Motor neuron (in vitro differentiated cells): ENCODE results near the gene TPM1. TPM values are rescaled to one million over a fixed set of nuclear protein-coding genes. Genes with fewer than 3 reads are reported as not detected.
A peak's percentile ranks its signal among the peaks of the same experiment; 100 is the strongest.

Source experiments
- ATAC-seq, 8 experiments: fragments of 200-7000 bp; cut with Tn5 transposase; replicated peaks in 6 of 8; 2 replicates each; pipeline ENCODE4 v1.8.0; 2021; ENCODE audit warnings: mild to moderate bottlenecking in 8 of 8, moderate library complexity in 8 of 8
- H3K27ac ChIP-seq, 2 donors: fragments of 250-450 bp; sonication (Bioruptor Pico); 2 replicates each; pipeline ENCODE4 v1.9.0; 2021; ENCODE audit warnings: antibody characterized with exemption in 2 of 2, mild to moderate bottlenecking in 2 of 2, moderate library complexity in 1 of 2
- H3K4me1 ChIP-seq, 2 donors: fragments of 250-450 bp; sonication (Bioruptor Pico); replicated peaks in 1 of 2; 2 replicates each; pipeline ENCODE4 v1.6.1; 2021; ENCODE audit warnings: antibody characterized with exemption in 2 of 2, mild to moderate bottlenecking in 2 of 2, moderate library complexity in 1 of 2
- H3K4me3 ChIP-seq, 5 donors: fragments of 250-450 bp; sonication (Bioruptor Pico); 2 replicates each; pipeline ENCODE4 v1.9.0; 2021; ENCODE audit warnings: antibody characterized with exemption in 5 of 5, mild to moderate bottlenecking in 5 of 5, moderate library complexity in 4 of 5
- WGBS, 10 experiments: fragments of 450-650 bp; shearing (Covaris generic); methylation state at CpG; one replicate each; pipeline ENCODE4 v1.0.0; 2022; 5-methylcytosine and 5-hydroxymethylcytosine counted together
- in situ Hi-C, 9 experiments: fragments of 400-800 bp; cut with MboI; loops; one replicate each; pipeline ENCODE4 v1.15.0; 2021; ENCODE audit warnings: low sequenced_read_pairs in 9 of 9, low pct_unique_long_range_greater_than_20kb in 2 of 9; ENCODE audit not compliant: unreplicated experiment in 9 of 9
- total RNA-seq, 8 experiments: library from RNA; unstranded; fragments of 300-600 nt; gene quantifications; 2 replicates each; pipeline versions ENCODE4 v1.2.3 to v1.2.4, GENCODE V29; 2022

Gene TPM1
- total RNA-seq, 8 experiments from 2014 or later: 34.3 to 1,055 (median 81.7) TPM

DNA sequence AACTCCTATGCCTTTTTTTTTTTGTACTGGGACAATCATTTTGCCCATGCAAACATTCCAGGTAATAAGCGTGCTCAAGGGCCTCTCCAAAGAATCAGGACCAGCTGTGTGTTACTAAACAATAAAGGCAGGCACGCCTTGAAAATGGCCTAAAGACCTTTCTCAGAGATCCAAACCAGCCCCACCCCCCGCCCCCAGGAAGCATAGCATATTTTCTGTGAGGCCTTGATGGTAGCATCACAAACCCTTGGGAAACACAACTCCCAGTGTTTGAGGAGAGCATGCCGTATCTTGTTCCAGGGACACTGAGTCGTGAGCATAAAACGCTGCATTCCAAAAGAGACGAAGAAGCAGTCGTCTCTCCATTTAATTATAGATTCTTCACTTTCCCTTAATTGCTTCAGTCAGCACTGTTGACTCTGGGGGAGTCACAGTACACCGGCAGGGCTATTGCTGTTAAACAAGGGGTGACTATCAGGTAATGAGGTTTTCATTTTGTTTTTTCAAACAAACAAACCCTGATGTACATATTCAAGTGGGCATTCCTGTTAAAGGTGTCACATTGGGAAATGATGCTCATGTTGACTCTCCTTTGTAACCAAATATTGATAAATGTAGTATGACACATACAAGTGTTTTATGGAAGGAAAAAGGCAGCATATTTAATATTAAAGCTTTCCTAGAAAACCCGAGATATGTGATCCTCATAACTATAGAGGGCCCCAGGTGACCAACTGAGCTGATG lies 4.4 kb upstream of the TPM1 start:
- in situ Hi-C loops: loop anchor here in 1 of 9 experiments (25.0 kb wide), 1 partner anchor 251 kb away; no protein-coding TSS in a partner anchor
- WGBS, 10 experiments: 40 to 100% (median 71%) methylated on average over 1 to 9 of the region's 10 CpGs; no CpG with 5 or more reads in 1 of the 10 experiments
- no peak overlapping the region for H3K27ac ChIP-seq
- H3K4me3 ChIP-seq: no peak overlapping the region
- H3K4me1 ChIP-seq: peaks cover 6 to 7% of the 10 kb centered on the region in 2 donors
- no peak for ATAC-seq

DNA sequence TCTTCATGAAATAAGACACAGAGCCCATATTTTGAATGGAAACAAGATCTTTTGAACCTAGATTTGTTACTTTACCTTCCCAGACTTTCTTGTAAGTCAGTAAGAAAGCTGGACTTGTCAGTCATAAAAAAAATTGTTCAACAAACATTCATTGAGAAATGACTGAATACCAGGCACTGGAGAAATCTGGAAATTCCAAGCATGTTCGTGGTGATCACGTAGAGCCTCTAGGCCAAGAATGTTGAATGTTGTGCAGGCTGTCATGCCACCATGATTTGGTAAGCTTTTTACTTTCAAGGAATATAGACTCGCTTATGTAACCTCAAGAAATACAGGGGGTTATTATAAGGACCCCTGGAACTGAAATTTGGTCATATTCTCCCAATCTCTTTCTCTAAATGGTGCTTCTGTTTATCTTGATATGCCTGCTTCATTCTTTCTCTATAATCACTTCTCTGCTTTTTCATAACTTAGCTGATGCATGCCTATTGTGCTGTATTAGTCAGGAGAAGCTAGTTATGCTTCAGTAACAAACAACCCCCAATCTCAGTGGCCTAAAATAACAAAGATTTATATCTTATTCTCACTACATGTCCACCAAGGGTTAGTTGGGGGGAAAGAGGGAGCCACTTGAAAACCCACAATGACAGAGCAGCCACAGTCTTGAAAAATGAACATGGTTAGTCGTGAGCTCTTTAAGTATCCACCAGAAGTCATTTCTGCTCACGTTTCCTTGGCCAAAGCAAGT lies 3.4 kb upstream of the TPM1 start:
- 43 to 100% (median 93%) methylated on average over 2 to 4 of the region's 5 CpGs; no CpG with 5 or more reads in 1 of the 10 experiments for WGBS, 10 experiments
- Histone ChIP-seq H3K27ac (no peak overlapping the region), H3K4me1 (peaks cover 9 to 10% of the 10 kb centered on the region in 2 donors), H3K4me3 (no peak overlapping the region)
- ATAC-seq: no peak
- in situ Hi-C loops: loop anchor here in 1 of 9 experiments (25.0 kb wide), 1 partner anchor 252 kb away; no protein-coding TSS in a partner anchor

DNA sequence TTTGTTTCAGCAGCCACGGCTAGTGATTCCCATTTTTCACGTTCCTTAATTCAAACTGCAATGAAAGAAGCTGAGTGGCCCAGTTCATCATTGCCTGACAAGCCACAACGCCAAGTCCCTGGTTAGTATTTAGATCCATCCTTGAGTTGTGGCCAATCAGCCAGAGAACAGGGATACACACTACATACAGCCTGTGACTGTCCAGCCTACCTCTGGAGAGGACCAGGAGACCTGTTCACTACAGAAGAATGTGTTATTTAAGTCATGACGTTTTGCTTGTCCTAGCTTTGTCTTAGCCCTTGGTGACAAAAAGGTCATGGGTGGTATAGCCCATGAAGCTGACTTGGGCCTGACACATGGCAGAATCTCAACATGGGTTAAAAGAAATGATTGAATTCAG lies 2.7 kb upstream of the TPM1 start:
- H3K27ac ChIP-seq: no peak overlapping the region
- WGBS, 10 experiments: 60 to 100% (median 90%) methylated on average over 1 to 4 of the region's 4 CpGs; no CpG with 5 or more reads in 4 of the 10 experiments
- in situ Hi-C loops: loop anchor here in 1 of 9 experiments (25.0 kb wide), 1 partner anchor 253 kb away; no protein-coding TSS in a partner anchor
- no peak for ATAC-seq
- H3K4me1 ChIP-seq: peaks cover 10 to 16% of the 10 kb centered on the region in 2 donors
- H3K4me3 ChIP-seq: no peak overlapping the region

DNA sequence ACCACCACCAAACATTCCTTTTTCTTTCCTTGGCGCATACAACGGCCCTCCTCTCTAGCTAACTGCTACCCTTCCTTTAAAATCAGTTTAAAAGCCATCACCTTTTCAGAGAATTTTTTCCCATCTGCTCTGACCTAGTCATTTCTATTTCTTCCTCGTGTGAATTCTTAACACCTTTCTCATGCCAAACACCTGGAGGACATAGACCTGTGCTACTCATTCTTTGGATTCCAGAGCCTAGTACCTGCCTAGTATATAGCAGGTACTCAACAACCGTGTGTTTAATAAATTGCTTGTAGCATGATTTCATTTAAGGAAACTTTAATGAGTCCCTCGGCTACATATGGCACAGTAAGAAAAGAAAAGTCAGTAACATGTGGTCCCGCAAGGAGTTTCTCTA lies 2.0 kb upstream of the TPM1 start:
- H3K4me1 ChIP-seq: peaks cover 10 to 18% of the 10 kb centered on the region in 2 donors
- no peak overlapping the region for H3K27ac ChIP-seq
- H3K4me3 ChIP-seq: no peak overlapping the region
- WGBS, 10 experiments: 80 to 100% (median 91%) methylated on average over 1 to 6 of the region's 6 CpGs
- no peak for ATAC-seq
- in situ Hi-C loops: loop anchor here in 1 of 9 experiments (25.0 kb wide), 1 partner anchor 253 kb away; no protein-coding TSS in a partner anchor

DNA sequence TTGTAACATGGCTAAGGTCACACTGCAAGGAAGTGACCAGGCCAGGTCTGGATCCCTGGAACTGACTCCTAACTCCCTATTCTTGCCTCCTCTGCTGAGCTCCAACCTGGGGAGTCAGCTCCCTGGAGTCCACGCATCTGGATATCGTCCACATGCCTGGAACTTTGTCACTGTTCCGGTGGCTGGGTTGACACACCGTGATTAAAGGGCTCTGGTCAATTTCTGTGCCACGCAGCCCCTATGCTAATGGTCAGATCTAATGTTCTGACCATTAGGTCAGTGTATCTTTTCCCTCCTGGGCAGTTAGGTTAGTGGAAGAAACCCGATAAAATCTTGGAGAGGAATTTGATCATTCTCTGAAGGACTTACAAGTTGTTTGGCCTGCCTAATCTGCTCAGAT lies 1.6 kb upstream of the TPM1 start:
- in situ Hi-C loops: loop anchor here in 1 of 9 experiments (25.0 kb wide), 1 partner anchor 254 kb away; no protein-coding TSS in a partner anchor
- H3K4me1 ChIP-seq: peaks cover 10 to 18% of the 10 kb centered on the region in 2 donors
- no peak overlapping the region for H3K4me3 ChIP-seq
- 17 to 100% (median 76%) methylated on average over 1 to 6 of the region's 6 CpGs; no CpG with 5 or more reads in 4 of the 10 experiments for WGBS, 10 experiments
- no peak for ATAC-seq
- H3K27ac ChIP-seq: no peak overlapping the region

DNA sequence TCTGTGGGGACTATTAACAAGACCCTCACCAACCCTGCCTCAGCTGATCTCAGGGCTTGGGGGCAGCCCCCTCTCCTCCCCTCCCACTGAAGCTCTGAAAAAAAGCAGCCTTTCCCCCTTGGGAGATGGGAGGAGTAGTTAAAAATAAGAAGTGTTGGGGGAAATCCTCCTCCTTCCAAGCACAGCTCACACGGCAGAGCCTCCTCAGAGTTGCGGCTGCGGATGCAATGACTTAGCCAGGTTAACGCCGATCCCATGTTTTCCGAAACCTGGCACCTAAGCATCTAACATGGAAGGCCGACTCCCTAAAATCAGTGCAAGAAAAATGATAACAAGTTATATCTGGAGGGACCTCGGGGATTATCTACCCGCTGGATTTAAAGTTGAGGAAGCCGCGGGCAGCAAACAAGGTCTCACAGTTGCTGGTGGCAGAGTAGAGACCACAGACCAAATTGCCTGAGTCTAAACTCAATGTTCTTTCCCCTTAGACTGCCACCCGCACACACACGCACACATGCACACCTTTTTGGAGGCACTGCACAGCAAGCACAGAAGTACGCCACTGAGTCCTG lies 1.1 kb upstream of the TPM1 start:
- H3K27ac ChIP-seq: no peak overlapping the region

DNA sequence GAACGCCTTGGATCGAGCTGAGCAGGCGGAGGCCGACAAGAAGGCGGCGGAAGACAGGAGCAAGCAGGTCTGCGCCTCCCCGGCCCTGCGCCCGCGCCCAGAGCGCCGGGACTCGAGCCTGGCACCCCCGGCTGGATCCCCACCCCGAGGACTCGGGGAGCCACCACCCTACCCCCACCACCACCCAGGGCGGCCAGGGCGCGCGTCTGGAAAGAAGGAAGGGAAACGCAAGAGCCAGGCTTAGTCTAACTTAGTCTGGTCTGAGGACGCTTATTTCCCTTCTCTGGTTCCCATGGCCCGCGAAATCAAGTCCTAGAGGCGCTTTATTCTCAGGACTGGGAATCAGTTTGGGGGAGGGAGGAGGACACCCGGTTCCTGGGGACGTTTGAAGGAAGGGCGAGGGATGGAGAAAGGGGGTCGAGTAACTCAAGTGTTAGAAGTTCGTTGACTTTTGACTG lies 359 bp downstream of the TPM1 start:
- H3K4me3 ChIP-seq: peak overlapping the region; percentile 50 to 87 (median 64)
- in situ Hi-C loops: loop anchor here in 1 of 9 experiments (25.0 kb wide), 1 partner anchor 256 kb away; no protein-coding TSS in a partner anchor
- whole genome bisulfite sequencing, 10 experiments: 0 to 8% (median 3%) methylated on average over 1 to 9 of the region's 31 CpGs; no CpG with 5 or more reads in 7 of the 10 experiments
- ATAC-seq: peak in 6 of 8 experiments; percentile 3 to 20 (median 16)
- H3K27ac ChIP-seq: peak overlapping the region in 1 of 2 donors; percentile 8
- H3K4me1 ChIP-seq: peaks cover 10 to 23% of the 10 kb centered on the region in 2 donors

More for the DNA sequence above, 1.1 kb upstream of the TPM1 start:
- peaks cover 10 to 18% of the 10 kb centered on the region in 2 donors for H3K4me1 ChIP-seq
- no peak for ATAC-seq
- in situ Hi-C loops: loop anchor here in 1 of 9 experiments (25.0 kb wide), 1 partner anchor 254 kb away; no protein-coding TSS in a partner anchor
- WGBS, 10 experiments: 27 to 98% (median 48%) methylated on average over 3 to 10 of the region's 14 CpGs; no CpG with 5 or more reads in 3 of the 10 experiments
- H3K4me3 ChIP-seq: peak overlapping the region; percentile 50 to 87 (median 64)

DNA sequence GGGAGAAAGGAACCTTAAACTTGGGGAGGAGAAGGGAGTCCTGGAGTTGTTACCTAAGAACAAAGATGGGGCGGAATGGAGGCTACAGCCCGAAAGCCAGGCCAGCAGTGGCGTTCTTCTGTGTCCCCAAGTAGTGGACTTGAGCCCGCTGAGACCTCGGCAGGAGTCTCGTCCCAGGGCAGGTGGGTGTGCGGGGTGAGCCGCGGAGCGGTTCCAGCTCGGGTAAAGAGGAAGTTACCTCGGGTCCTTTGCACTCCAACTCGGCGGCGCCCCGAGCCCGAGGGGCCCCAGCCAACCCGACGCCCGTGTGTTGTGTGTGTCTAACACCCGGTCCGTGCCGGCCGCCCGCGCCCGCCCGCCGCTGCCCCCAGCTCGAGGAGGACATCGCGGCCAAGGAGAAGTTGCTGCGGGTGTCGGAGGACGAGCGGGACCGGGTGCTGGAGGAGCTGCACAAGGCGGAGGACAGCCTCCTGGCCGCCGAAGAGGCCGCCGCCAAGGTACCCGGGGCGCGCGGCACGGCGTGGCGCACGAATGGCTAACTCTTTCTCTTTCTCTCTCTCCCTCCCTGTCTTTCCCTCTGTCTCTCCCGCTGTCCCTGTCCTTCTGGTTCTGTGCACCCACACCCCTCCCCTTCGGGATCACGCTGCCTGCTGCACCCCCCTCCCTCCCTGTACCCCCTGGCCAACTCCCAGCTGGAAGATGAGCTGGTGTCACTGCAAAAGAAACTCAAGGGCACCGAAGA lies 959 bp downstream of the TPM1 start:
- WGBS, 10 experiments: 0 to 5% (median 0%) methylated on average over 1 to 5 of the region's 54 CpGs; no CpG with 5 or more reads in 5 of the 10 experiments
- no peak for ATAC-seq
- in situ Hi-C loops: loop anchor here in 1 of 9 experiments (25.0 kb wide), 1 partner anchor 256 kb away; no protein-coding TSS in a partner anchor
- H3K4me3 ChIP-seq: peak overlapping the region; percentile 50 to 87 (median 64)
- peaks cover 10 to 23% of the 10 kb centered on the region in 2 donors for H3K4me1 ChIP-seq
- H3K27ac ChIP-seq: no peak overlapping the region

DNA sequence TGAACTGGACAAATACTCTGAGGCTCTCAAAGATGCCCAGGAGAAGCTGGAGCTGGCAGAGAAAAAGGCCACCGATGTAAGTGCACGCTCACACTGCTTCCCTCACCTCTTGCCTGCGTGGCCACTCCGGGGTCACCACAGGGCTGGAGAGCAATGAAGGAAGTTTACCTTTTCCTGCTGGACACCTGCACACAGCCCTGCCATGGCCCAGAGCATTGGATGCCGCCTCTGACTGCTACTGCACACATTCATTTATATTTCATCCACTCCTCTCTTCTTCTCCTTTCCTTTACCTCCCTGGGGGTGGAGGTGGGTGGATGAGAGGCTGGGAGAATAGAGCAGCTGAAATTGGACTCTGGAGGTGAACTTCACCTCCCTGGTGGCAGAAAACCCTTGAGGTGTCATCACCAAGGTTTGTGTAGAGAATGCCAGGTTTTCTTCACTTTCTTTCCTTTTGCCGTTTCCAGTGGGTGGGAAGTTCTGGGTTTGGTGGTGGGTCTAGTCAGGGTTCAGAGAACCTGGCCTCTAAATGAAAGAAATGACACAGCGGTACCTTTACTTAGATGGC lies 1.6 kb downstream of the TPM1 start:
- peak overlapping the region; percentile 50 to 87 (median 64) for H3K4me3 ChIP-seq
- ATAC-seq: no peak
- in situ Hi-C loops: loop anchor here in 1 of 9 experiments (25.0 kb wide), 1 partner anchor 257 kb away; no protein-coding TSS in a partner anchor
- no peak overlapping the region for H3K27ac ChIP-seq
- H3K4me1 ChIP-seq: peaks cover 10 to 23% of the 10 kb centered on the region in 2 donors
- 24 to 100% (median 53%) methylated on average over 1 to 3 of the region's 7 CpGs; no CpG with 5 or more reads in 4 of the 10 experiments for WGBS, 10 experiments

DNA sequence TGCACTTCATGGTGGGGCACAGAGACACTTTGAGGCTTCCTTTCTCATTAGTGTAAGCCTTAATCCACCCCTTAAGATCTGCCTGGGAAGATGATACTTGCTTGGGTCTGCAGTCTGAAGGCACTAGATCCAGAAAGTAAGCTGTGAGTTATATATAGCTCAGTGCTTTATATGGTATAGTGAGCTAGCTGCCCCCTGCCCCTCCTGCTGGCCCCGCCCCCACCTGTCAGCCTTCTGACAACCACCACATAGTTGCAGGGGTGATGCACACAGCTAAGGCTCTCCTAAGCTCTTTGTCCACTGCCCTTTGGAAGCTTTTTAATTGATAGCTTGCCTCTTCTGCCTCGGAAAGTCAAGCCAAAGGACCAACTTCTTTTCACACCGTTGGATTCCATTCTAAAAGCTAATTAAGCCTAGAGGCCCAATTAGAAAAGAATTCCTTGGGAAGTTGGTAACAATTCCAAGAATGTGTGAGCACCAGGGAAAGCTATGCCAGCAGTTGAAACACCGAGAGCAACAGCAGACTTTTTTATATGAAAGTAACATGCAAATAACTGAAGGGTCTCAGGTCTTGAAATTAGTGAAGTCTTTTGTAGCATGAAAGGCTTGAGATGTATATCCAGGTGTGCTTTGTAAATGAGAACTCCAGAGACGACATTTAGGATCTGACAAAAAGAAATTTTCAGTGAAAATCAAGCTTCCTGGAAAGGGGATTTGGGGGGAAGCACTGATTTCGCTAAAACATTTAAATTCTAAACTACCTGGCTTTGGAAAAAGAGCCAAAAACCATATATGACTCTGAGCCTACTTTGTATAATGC lies 2.3 kb downstream of the TPM1 start:
- no peak for ATAC-seq
- no peak overlapping the region for H3K27ac ChIP-seq
- 0 to 80% (median 28%) methylated on average over 1 to 5 of the region's 6 CpGs for WGBS, 10 experiments
- in situ Hi-C loops: loop anchor here in 1 of 9 experiments (25.0 kb wide), 1 partner anchor 258 kb away; no protein-coding TSS in a partner anchor
- peak overlapping the region in 1 of 5 donors; percentile 87 for H3K4me3 ChIP-seq
- peaks cover 16 to 28% of the 10 kb centered on the region in 2 donors for H3K4me1 ChIP-seq

DNA sequence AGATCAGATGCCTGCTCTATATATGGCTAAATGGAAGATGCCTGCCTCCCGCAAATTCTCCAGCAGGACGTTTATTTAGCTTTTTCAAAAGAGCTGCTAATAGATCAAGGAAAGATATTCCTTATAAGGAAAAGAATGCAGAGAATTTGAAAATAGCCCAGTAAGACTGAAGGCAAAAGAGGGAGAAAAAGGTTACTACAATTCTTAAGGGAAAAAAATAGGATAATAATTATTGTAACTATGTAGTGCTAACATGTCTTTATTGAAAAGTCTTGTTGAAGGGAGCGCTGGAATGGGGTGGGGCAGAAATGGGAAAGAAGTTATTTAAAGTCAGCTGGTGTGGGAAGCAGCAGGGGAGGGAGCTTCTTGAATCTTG lies 2.9 kb downstream of the TPM1 start:
- peaks cover 22 to 33% of the 10 kb centered on the region in 2 donors for H3K4me1 ChIP-seq
- no peak overlapping the region for H3K4me3 ChIP-seq
- in situ Hi-C loops: loop anchor here in 1 of 9 experiments (25.0 kb wide), 1 partner anchor 258 kb away; no protein-coding TSS in a partner anchor
- H3K27ac ChIP-seq: no peak overlapping the region
- WGBS, 10 experiments: 7 to 59% (median 22%) methylated on average over 2 to 3 of the region's 3 CpGs; no CpG with 5 or more reads in 1 of the 10 experiments
- ATAC-seq: no peak
